Neural cell (in vitro differentiated cells): ENCODE data around the gene FRRS1L. TPM values are rescaled to one million over a fixed set of nuclear protein-coding genes. Genes with fewer than 3 reads are reported as not detected.

Source experiments
- H2AFZ ChIP-seq: fragments of 200-600, 300-800 bp; sonication (generic), shearing (Covaris generic); 2 replicates; pipeline ENCODE4 v1.6.0; 2014; ENCODE audit warnings: low read depth, mild to moderate bottlenecking, antibody characterized with exemption, low read length, moderate library complexity
- H3F3A ChIP-seq: fragments of 200-600 bp; shearing (Covaris generic); 2 replicates; pipeline ENCODE4 v1.6.1; 2016; ENCODE audit warnings: mild to moderate bottlenecking, moderate library complexity, mixed read lengths, antibody characterized with exemption, low read length; ENCODE audit not compliant: insufficient read depth, poor library complexity, severe bottlenecking
- H3K27ac ChIP-seq: fragments of 200-600, 300-800 bp; sonication (generic), shearing (Covaris generic); 2 replicates; pipeline ENCODE4 v1.5.1; 2014; ENCODE audit warnings: mild to moderate bottlenecking, low read length, moderate library complexity
- H3K27me3 ChIP-seq: fragments of 300-800, 200-600 bp; sonication (generic), shearing (Covaris generic); 2 replicates; pipeline ENCODE4 v1.6.0; 2014; ENCODE audit warnings: mild to moderate bottlenecking, low read depth, low read length, moderate library complexity; ENCODE audit not compliant: insufficient read depth
- H3K36me3 ChIP-seq: fragments of 300-800, 200-600 bp; sonication (generic), shearing (Covaris generic); 2 replicates; pipeline ENCODE4 v1.5.1; 2014; ENCODE audit warnings: mild to moderate bottlenecking, antibody characterized with exemption, low read length, moderate library complexity; ENCODE audit not compliant: insufficient read depth
- H3K4me2 ChIP-seq: fragments of 300-800, 200-600 bp; sonication (generic), shearing (Covaris generic); 2 replicates; pipeline ENCODE4 v1.6.0; 2014; ENCODE audit warnings: mild to moderate bottlenecking, low read length
- H3K4me3 ChIP-seq: fragments of 300-800, 200-600 bp; sonication (generic), shearing (Covaris generic); 2 replicates; pipeline ENCODE4 v1.5.1; 2014; ENCODE audit warnings: mild to moderate bottlenecking, low read length, moderate library complexity
- H3K79me2 ChIP-seq: fragments of 200-600 bp; shearing (Covaris generic); replicated peaks from 2 replicates; pipeline ENCODE4 v1.6.0; 2014; ENCODE audit warnings: mild to moderate bottlenecking, low read length, moderate library complexity; ENCODE audit not compliant: insufficient read depth
- H3K9ac ChIP-seq: fragments of 300-800, 200-600 bp; sonication (generic), shearing (Covaris generic); 2 replicates; pipeline ENCODE4 v1.6.1; 2016; ENCODE audit warnings: mild to moderate bottlenecking, low read length, mixed read lengths
- H3K9me2 ChIP-seq: fragments of 200-600 bp; shearing (Covaris generic); 2 replicates; pipeline ENCODE4 v1.6.1; 2016; ENCODE audit warnings: mild to moderate bottlenecking, low read length, mixed read lengths; ENCODE audit not compliant: insufficient read depth
- H3K9me3 ChIP-seq: fragments of 200-600, 300-800 bp; sonication (generic), shearing (Covaris generic); 2 replicates; pipeline ENCODE4 v1.6.1; 2016; ENCODE audit warnings: mild to moderate bottlenecking, mixed run types, low read length, moderate library complexity, mixed read lengths
- H4K20me1 ChIP-seq: fragments of 200-600 bp; shearing (Covaris generic); 2 replicates; pipeline ENCODE4 v1.6.1; 2016; ENCODE audit warnings: mild to moderate bottlenecking, mixed run types; ENCODE audit not compliant: insufficient read depth
- EP300 ChIP-seq: fragments of 450-650 bp; conservative IDR thresholded peaks from 2 replicates; pipeline ENCODE4 v1.6.1; 2014; ENCODE audit warnings: antibody characterized with exemption, mild to moderate bottlenecking, moderate library complexity; ENCODE audit not compliant: poor library complexity, severe bottlenecking
- EZH2 ChIP-seq: fragments of 200-600, 300-800 bp; shearing (Covaris generic), sonication (generic); IDR thresholded peaks from 2 replicates; pipeline ENCODE4 v1.6.1; 2014; ENCODE audit warnings: antibody characterized with exemption, low read length, borderline replicate concordance, mild to moderate bottlenecking; ENCODE audit not compliant: insufficient read depth, poor library complexity, severe bottlenecking
- MXI1 ChIP-seq: fragments of 450-650 bp; conservative IDR thresholded peaks from 2 replicates; pipeline ENCODE4 v1.6.1; 2014; ENCODE audit warnings: antibody characterized with exemption, mild to moderate bottlenecking; ENCODE audit not compliant: poor library complexity, severe bottlenecking
- POLR2AphosphoS5 ChIP-seq: IDR thresholded peaks from 2 replicates; pipeline ENCODE4 v1.6.1; 2012
- RAD21 ChIP-seq: fragments of 450-650 bp; conservative IDR thresholded peaks from 2 replicates; pipeline ENCODE4 v1.6.1; 2014; ENCODE audit warnings: antibody characterized with exemption, mild to moderate bottlenecking, moderate library complexity
- SMC3 ChIP-seq: fragments of 450-650 bp; conservative IDR thresholded peaks from 2 replicates; pipeline ENCODE4 v1.6.1; 2014; ENCODE audit warnings: antibody characterized with exemption, mild to moderate bottlenecking, moderate library complexity; ENCODE audit not compliant: poor library complexity
- polyA plus RNA-seq: library from polyadenylated mRNA; depleted of rRNA; stranded (reverse); fragments of >200 nt; gene quantifications from 2 replicates; pipeline ENCODE4 v1.2.3, GENCODE V29; 2014
- TF ChIP-seq, protein P1 (sequence below): fragments of 450-650 bp; IDR thresholded peaks from 2 replicates; pipeline ENCODE4 v1.5.1; 2014; ENCODE audit warnings: antibody characterized with exemption, mild to moderate bottlenecking, moderate library complexity; ENCODE audit not compliant: poor library complexity, severe bottlenecking
- TF ChIP-seq, protein P2 (sequence below): IDR thresholded peaks from 2 replicates; pipeline ENCODE4 v1.6.1; 2012; ENCODE audit warnings: borderline replicate concordance

The FRRS1L gene
- polyA plus RNA-seq, 1 donor from 2014 or later, result 20.4 TPM

DNA sequence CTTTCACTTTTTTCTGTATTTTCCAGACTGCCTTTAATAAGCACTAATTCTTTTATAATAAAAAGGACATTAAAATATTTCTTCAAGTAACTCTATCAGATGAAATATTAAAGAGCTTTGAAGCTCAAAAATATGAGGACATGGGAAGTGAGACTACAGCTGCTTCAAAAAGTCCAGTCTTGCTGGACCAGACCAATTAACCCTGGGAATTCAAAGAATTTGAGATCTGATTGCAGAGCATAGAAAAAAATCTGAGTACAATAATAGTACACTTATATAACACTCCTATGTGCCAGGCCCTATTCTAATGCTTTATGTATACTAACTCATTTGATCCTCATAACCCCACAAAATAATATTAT, 57.1 kb downstream of the FRRS1L start:
- no peaks in the 10 kb centered on the region for H4K20me1 ChIP-seq
- H3K36me3 ChIP-seq, result no peaks in the 10 kb centered on the region
- no peaks in the 10 kb centered on the region for H3K27me3 ChIP-seq
- H3K27ac ChIP-seq, result no peak overlapping the region
- H3F3A ChIP-seq, result no peaks in the 10 kb centered on the region
- H2AFZ ChIP-seq, result no peak overlapping the region
- no peak overlapping the region for H3K4me2 ChIP-seq
- TF ChIP-seq SMC3 (no peak), RAD21 (no peak), EP300 (no peak)
- no peak overlapping the region for H3K9ac ChIP-seq
- H3K4me3 ChIP-seq, result no peak overlapping the region
- no peaks in the 10 kb centered on the region for H3K9me2 ChIP-seq
- H3K79me2 ChIP-seq, result peaks cover 75% of the 10 kb centered on the region
- no peaks in the 10 kb centered on the region for H3K9me3 ChIP-seq

DNA sequence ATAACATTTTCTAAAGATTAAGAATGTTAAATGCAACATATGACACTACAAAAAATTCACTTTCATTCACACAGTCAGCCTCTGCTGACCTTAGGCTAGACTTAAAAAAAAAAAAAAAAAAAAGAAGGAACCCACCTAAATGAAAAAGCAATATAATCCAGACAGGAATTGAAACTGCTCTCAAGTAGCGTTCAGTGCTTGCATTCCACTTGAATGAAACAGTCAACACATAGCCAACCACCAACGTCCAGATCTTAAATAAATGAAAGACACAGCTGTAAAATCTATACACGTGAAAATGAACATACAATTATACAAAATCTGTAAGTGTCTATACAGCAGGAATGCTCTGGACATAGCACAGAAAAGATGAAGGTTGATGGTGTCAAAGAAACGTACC, 58.7 kb downstream of the FRRS1L start:
- no peak overlapping the region for H3K9ac ChIP-seq
- H3K79me2 ChIP-seq, result peaks cover 75% of the 10 kb centered on the region
- H3K9me3 ChIP-seq, result no peaks in the 10 kb centered on the region
- no peak overlapping the region for H3K4me2 ChIP-seq
- peaks cover 5% of the 10 kb centered on the region for H3K36me3 ChIP-seq
- no peaks in the 10 kb centered on the region for H3K9me2 ChIP-seq
- no peak overlapping the region for H2AFZ ChIP-seq
- no peaks in the 10 kb centered on the region for H3K27me3 ChIP-seq
- no peak overlapping the region for H3K27ac ChIP-seq
- TF ChIP-seq RAD21 (no peak), MXI1 (no peak), POLR2AphosphoS5 (no peak)
- no peaks in the 10 kb centered on the region for H4K20me1 ChIP-seq
- no peak overlapping the region for H3K4me3 ChIP-seq
- H3F3A ChIP-seq, result no peaks in the 10 kb centered on the region

DNA sequence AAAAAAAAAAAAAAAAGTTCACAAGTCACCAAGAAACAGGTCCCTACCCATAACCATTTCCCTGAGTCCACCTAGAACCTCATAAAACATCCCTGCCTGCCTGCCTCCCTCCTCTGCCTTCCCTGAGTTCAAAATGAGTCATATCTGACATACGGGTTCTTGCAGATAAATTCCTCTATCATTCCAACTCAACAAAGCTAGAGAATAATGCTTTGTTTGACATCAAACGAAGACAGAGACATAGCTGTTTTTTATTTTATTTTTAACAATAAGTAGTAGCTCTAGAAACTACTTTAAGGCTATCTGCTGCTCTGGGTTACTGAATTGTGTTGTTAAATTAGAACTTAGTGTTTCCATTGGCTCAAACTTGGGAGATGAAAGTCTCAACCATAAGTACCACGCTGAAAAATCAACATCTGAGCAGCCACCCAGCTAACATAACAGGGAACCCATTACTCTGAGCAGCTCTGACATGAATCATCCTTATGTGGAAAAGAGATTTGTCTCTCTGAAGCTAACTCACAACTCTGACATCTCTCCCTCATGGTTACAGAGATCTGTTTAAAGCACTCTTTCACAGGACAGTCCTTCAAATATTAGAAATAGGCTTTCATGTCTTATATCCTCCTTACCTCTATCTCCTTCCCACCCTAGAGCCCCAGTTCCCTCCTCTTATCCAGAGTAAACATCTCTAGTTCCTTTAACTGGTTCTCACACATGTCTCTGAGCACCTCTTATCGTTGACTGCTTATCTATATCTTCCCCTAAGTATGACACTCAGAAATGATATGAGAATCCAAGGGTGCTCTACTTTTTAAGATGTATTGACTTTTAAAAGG, 59.4 kb downstream of the FRRS1L start:
- no peak overlapping the region for H2AFZ ChIP-seq
- H4K20me1 ChIP-seq, result no peaks in the 10 kb centered on the region
- H3K9me2 ChIP-seq, result no peaks in the 10 kb centered on the region
- H3K4me3 ChIP-seq, result no peak overlapping the region
- H3F3A ChIP-seq, result no peaks in the 10 kb centered on the region
- H3K27me3 ChIP-seq, result no peaks in the 10 kb centered on the region
- no peak overlapping the region for H3K27ac ChIP-seq
- peaks cover 77% of the 10 kb centered on the region for H3K79me2 ChIP-seq
- H3K9me3 ChIP-seq, result no peaks in the 10 kb centered on the region
- TF ChIP-seq RAD21, result no peak
- no peak for TF ChIP-seq POLR2AphosphoS5
- no peak for TF ChIP-seq EZH2
- no peak for TF ChIP-seq SMC3
- H3K9ac ChIP-seq, result no peak overlapping the region
- no peak overlapping the region for H3K4me2 ChIP-seq
- peaks cover 5% of the 10 kb centered on the region for H3K36me3 ChIP-seq

DNA sequence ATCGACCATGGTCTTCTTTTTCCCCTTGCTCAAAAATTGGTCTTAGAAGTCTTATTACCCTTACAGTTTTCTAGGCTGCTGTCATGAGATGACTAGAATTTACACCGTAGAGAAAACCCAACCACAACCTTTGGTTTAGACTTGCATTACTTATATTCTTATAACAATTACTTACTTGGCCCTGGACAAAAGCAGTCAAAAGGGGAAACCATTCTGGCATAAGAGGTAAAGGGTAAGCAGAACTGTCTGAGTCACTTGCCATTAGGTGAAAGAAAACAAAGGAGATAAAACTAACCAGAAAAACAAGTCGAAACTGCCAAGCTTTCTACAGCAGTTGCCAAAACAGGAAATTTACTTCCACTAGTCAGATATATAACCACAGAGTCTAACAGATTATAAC, 65.2 kb downstream of the FRRS1L start:
- H3K27ac ChIP-seq, result no peak overlapping the region
- H4K20me1 ChIP-seq, result no peaks in the 10 kb centered on the region
- peaks cover 40% of the 10 kb centered on the region for H3K79me2 ChIP-seq
- no peak overlapping the region for H3K4me2 ChIP-seq
- peaks cover 5% of the 10 kb centered on the region for H3K36me3 ChIP-seq
- H3K9ac ChIP-seq, result no peak overlapping the region
- H2AFZ ChIP-seq, result no peak overlapping the region
- no peaks in the 10 kb centered on the region for H3F3A ChIP-seq
- H3K9me3 ChIP-seq, result no peaks in the 10 kb centered on the region
- no peak overlapping the region for H3K4me3 ChIP-seq
- no peaks in the 10 kb centered on the region for H3K9me2 ChIP-seq
- TF ChIP-seq, protein P1, sequence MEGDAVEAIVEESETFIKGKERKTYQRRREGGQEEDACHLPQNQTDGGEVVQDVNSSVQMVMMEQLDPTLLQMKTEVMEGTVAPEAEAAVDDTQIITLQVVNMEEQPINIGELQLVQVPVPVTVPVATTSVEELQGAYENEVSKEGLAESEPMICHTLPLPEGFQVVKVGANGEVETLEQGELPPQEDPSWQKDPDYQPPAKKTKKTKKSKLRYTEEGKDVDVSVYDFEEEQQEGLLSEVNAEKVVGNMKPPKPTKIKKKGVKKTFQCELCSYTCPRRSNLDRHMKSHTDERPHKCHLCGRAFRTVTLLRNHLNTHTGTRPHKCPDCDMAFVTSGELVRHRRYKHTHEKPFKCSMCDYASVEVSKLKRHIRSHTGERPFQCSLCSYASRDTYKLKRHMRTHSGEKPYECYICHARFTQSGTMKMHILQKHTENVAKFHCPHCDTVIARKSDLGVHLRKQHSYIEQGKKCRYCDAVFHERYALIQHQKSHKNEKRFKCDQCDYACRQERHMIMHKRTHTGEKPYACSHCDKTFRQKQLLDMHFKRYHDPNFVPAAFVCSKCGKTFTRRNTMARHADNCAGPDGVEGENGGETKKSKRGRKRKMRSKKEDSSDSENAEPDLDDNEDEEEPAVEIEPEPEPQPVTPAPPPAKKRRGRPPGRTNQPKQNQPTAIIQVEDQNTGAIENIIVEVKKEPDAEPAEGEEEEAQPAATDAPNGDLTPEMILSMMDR, result no peak
- no peak for TF ChIP-seq RAD21
- TF ChIP-seq, protein P2, sequence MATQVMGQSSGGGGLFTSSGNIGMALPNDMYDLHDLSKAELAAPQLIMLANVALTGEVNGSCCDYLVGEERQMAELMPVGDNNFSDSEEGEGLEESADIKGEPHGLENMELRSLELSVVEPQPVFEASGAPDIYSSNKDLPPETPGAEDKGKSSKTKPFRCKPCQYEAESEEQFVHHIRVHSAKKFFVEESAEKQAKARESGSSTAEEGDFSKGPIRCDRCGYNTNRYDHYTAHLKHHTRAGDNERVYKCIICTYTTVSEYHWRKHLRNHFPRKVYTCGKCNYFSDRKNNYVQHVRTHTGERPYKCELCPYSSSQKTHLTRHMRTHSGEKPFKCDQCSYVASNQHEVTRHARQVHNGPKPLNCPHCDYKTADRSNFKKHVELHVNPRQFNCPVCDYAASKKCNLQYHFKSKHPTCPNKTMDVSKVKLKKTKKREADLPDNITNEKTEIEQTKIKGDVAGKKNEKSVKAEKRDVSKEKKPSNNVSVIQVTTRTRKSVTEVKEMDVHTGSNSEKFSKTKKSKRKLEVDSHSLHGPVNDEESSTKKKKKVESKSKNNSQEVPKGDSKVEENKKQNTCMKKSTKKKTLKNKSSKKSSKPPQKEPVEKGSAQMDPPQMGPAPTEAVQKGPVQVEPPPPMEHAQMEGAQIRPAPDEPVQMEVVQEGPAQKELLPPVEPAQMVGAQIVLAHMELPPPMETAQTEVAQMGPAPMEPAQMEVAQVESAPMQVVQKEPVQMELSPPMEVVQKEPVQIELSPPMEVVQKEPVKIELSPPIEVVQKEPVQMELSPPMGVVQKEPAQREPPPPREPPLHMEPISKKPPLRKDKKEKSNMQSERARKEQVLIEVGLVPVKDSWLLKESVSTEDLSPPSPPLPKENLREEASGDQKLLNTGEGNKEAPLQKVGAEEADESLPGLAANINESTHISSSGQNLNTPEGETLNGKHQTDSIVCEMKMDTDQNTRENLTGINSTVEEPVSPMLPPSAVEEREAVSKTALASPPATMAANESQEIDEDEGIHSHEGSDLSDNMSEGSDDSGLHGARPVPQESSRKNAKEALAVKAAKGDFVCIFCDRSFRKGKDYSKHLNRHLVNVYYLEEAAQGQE, result no peak
- H3K27me3 ChIP-seq, result no peaks in the 10 kb centered on the region
